ENCODE results near the gene RMND1. TPM values are rescaled to one million over a fixed set of nuclear protein-coding genes. Genes with fewer than 3 reads are reported as not detected.

Gene RMND1
- polyA plus RNA-seq, 1 donor from 2014 or later = 35.3 TPM

- Histone ChIP-seq H3F3A (ENCODE audit: insufficient read depth, low read length, poor library complexity, severe bottlenecking) (no peaks in the 10 kb centered on the region), H3K79me2 (replicated peaks; ENCODE audit: insufficient read depth, low read length) (peaks cover 10% of the 10 kb centered on the region), H3K27ac (ENCODE audit: low read length) (no peak overlapping the region), H3K4me3 (ENCODE audit: low read length) (no peak overlapping the region), H4K20me1 (ENCODE audit: insufficient read depth) (no peaks in the 10 kb centered on the region), H3K9ac (ENCODE audit: low read length) (no peak overlapping the region), H2AFZ (ENCODE audit: low read depth, low read length) (no peak overlapping the region), H3K36me3 (ENCODE audit: insufficient read depth, low read length) (no peaks in the 10 kb centered on the region), H3K27me3 (ENCODE audit: insufficient read depth, low read depth, low read length) (no peaks in the 10 kb centered on the region), H3K9me2 (ENCODE audit: insufficient read depth, low read length) (no peaks in the 10 kb centered on the region), H3K4me2 (ENCODE audit: low read length) (no peak overlapping the region), H3K9me3 (ENCODE audit: low read length) (no peaks in the 10 kb centered on the region)
- TF ChIP-seq MXI1 (conservative IDR thresholded peaks at IDR 0.05; ENCODE audit: poor library complexity, severe bottlenecking) (no peak), EZH2 (IDR thresholded peaks at IDR 0.05; ENCODE audit: borderline replicate concordance, insufficient read depth, low read length, poor library complexity, severe bottlenecking) (no peak), RAD21 (conservative IDR thresholded peaks at IDR 0.05) (no peak), SMC3 (conservative IDR thresholded peaks at IDR 0.05; ENCODE audit: poor library complexity) (no peak), CTCF (IDR thresholded peaks at IDR 0.05; ENCODE audit: poor library complexity, severe bottlenecking) (no peak), POLR2AphosphoS5 (IDR thresholded peaks at IDR 0.05) (no peak), REST (IDR thresholded peaks at IDR 0.05; ENCODE audit: borderline replicate concordance) (no peak), EP300 (conservative IDR thresholded peaks at IDR 0.05; ENCODE audit: poor library complexity, severe bottlenecking) (no peak), TAF1 (IDR thresholded peaks at IDR 0.05; ENCODE audit: low read depth) (no peak)
Measured at GRCh38 chr6:151379933-151380847, 71.7 kb downstream of the RMND1 start.

GRCh38 chr6:151377095-151377494, 74.8 kb downstream of the RMND1 start:
- Histone ChIP-seq H3K4me3 (ENCODE audit: low read length) (no peak overlapping the region), H3K9me2 (ENCODE audit: insufficient read depth, low read length) (no peaks in the 10 kb centered on the region), H3K79me2 (replicated peaks; ENCODE audit: insufficient read depth, low read length) (peaks cover 10% of the 10 kb centered on the region), H3K36me3 (ENCODE audit: insufficient read depth, low read length) (no peaks in the 10 kb centered on the region), H3K27ac (ENCODE audit: low read length) (no peak overlapping the region), H3K9ac (ENCODE audit: low read length) (no peak overlapping the region), H3F3A (ENCODE audit: insufficient read depth, low read length, poor library complexity, severe bottlenecking) (no peaks in the 10 kb centered on the region), H2AFZ (ENCODE audit: low read depth, low read length) (no peak overlapping the region), H4K20me1 (ENCODE audit: insufficient read depth) (no peaks in the 10 kb centered on the region), H3K4me2 (ENCODE audit: low read length) (no peak overlapping the region), H3K9me3 (ENCODE audit: low read length) (no peaks in the 10 kb centered on the region), H3K27me3 (ENCODE audit: insufficient read depth, low read depth, low read length) (no peaks in the 10 kb centered on the region)
- TF ChIP-seq CTCF (IDR thresholded peaks at IDR 0.05; ENCODE audit: poor library complexity, severe bottlenecking) (no peak), MXI1 (conservative IDR thresholded peaks at IDR 0.05; ENCODE audit: poor library complexity, severe bottlenecking) (no peak), TAF1 (IDR thresholded peaks at IDR 0.05; ENCODE audit: low read depth) (no peak), POLR2AphosphoS5 (IDR thresholded peaks at IDR 0.05) (no peak), SMC3 (conservative IDR thresholded peaks at IDR 0.05; ENCODE audit: poor library complexity) (no peak)
